Spleen (tissue), 11 donors: ENCODE results near the gene PNPLA6. TPM values are rescaled to one million over a fixed set of nuclear protein-coding genes. Genes with fewer than 3 reads are reported as not detected.
"Not testable (repeated sequence)": the region's sequence is repeated elsewhere in the genome, so short reads cannot be mapped to it uniquely, and the experiment has no call there.

Experiments used
- DNase-seq: peaks from one replicate; pipeline ENCODE4 v3.0.0-alpha.2; 2020
- H3K27ac ChIP-seq, 8 donors: fragments of 200-600 bp; sonication (generic) in 7 of 8; 1 replicate in 4 of 8; 2 replicates in 4 of 8; pipeline versions ENCODE4 v1.5.0 to v1.8.0; 2016 to 2021; ENCODE audit warnings: inconsistent platforms in 4 of 8, mild to moderate bottlenecking in 4 of 8, moderate library complexity in 1 of 8
- H3K27me3 ChIP-seq, 7 donors: fragments of 200-600 bp; sonication (generic) in 6 of 7; replicated peaks in 1 of 7; 1 replicate in 4 of 7; 2 replicates in 3 of 7; pipeline versions ENCODE4 v1.5.0 to v1.8.0; 2016 to 2021; ENCODE audit warnings: inconsistent platforms in 3 of 7, mild to moderate bottlenecking in 1 of 7
- H3K36me3 ChIP-seq, 6 donors: fragments of 200-600 bp; sonication (generic) in 5 of 6; 1 replicate in 4 of 6; 2 replicates in 2 of 6; pipeline versions ENCODE4 v1.5.0 to v1.8.0; 2016 to 2021; ENCODE audit warnings: inconsistent platforms in 2 of 6
- H3K4me1 ChIP-seq, 6 donors: fragments of 200-600 bp; sonication (generic) in 5 of 6; 1 replicate in 3 of 6; 2 replicates in 3 of 6; pipeline versions ENCODE4 v1.5.0 to v1.8.0; 2016 to 2021; ENCODE audit warnings: inconsistent platforms in 3 of 6
- H3K4me3 ChIP-seq, 8 donors: fragments of 200-600 bp; sonication (generic) in 7 of 8; 1 replicate in 4 of 8; 2 replicates in 4 of 8; pipeline versions ENCODE4 v1.5.0 to v1.8.0; 2016 to 2021; ENCODE audit warnings: inconsistent platforms in 4 of 8, mild to moderate bottlenecking in 4 of 8, moderate library complexity in 2 of 8
- H3K9me3 ChIP-seq, 8 donors: fragments of 200-600 bp; sonication (generic) in 7 of 8; 1 replicate in 4 of 8; 2 replicates in 4 of 8; pipeline versions ENCODE4 v1.5.0 to v1.8.0; 2016 to 2021; ENCODE audit warnings: inconsistent platforms in 4 of 8
- CTCF ChIP-seq, 11 experiments: fragments of 200-600 bp in 7 of 11; fragments of 450-650 bp in 4 of 11; sonication (generic) in 4 of 11; IDR thresholded peaks in 8 of 11; conservative IDR thresholded peaks in 3 of 11; 1 replicate in 7 of 11; 2 replicates in 4 of 11; pipeline versions ENCODE4 v1.4.0 to v1.8.0; 2016 to 2021; ENCODE audit warnings: antibody characterized with exemption in 11 of 11, inconsistent platforms in 4 of 11, mild to moderate bottlenecking in 1 of 11
- POLR2A ChIP-seq, 3 donors: fragments of 450-650 bp; IDR thresholded peaks; one replicate each; pipeline ENCODE4 v1.5.1; 2017; ENCODE audit warnings: antibody characterized with exemption in 3 of 3, mild to moderate bottlenecking in 1 of 3
- POLR2AphosphoS5 ChIP-seq, 3 donors: sonication (generic); formaldehyde crosslinking; IDR thresholded peaks; one replicate each; pipeline ENCODE4 v1.5.1; 2017; ENCODE audit warnings: antibody characterized with exemption in 3 of 3
- WGBS, 5 donors: extraction: QIAGEN DNeasy Blood & Tissue Kit in 3 of 5; methylation state at CpG; one replicate each; pipeline versions ENCODE4 v1.1.5 to v1.1.7; 2013 to 2018; 5-methylcytosine and 5-hydroxymethylcytosine counted together
- intact Hi-C: fragments of 100-400 bp; cut with DNase I; formaldehyde crosslinking; loops from one replicate; pipeline ENCODE4 v1.15.0; 2023; ENCODE audit warnings: low total_unique reads
- polyA plus RNA-seq, 3 donors: library from polyadenylated mRNA; stranded (reverse); fragments of 200-250 nt; gene quantifications; one replicate each; pipeline ENCODE4 v1.2.1, GENCODE V29; 2013
- total RNA-seq, 7 donors: library from RNA; depleted of rRNA in 3 of 7; stranded (reverse); fragments of >200 nt in 3 of 7; fragmentation: NEBNext Ultra II Directional in 4 of 7; extraction: Animal tissue kit (Norgen Biotek cat#: 25700) in 4 of 7; gene quantifications; one replicate each; pipeline versions ENCODE4 v1.1.0 to v1.2.1, GENCODE V29; 2016 to 2021
- donor health status: healthy with polysubstance abuse.
- donor health status: DM: no; HTN: no; CAD: no; lungs with moderate emphysema.
- donor health status: DM: no; HTN: no; CAD: no.
- donor health status: Bipolar disorder and iron deficiency.
- donor health status: healthy.
- donor health status: DM: no; HTN: no; CAD: no.
- donor health status: DM: yes; HTN: yes; CAD: no.

PNPLA6 gene
- total and polyA plus RNA-seq, 10 donors: 51.0 to 225 (median 146) TPM

- H3K27ac ChIP-seq: peak overlapping the region; percentile 80 to 93 (median 88)
- TF ChIP-seq CTCF (IDR thresholded peaks at IDR 0.05 in 8 of 11, conservative IDR thresholded peaks at IDR 0.05 in 3 of 11): no peak
- no peak for TF ChIP-seq POLR2A (IDR thresholded peaks at IDR 0.05)
- no peak for TF ChIP-seq POLR2AphosphoS5 (IDR thresholded peaks at IDR 0.05)
- H3K9me3 ChIP-seq: no peaks in the 10 kb centered on the region
- peaks cover 13 to 58% (median 40%) of the 10 kb centered on the region in 6 donors for H3K4me1 ChIP-seq
- H3K36me3 ChIP-seq: peaks cover 0 to 67% (median 36%) of the 10 kb centered on the region in 6 donors
- H3K27me3 ChIP-seq: no peaks in the 10 kb centered on the region
- 0 to 1% (median 1%) methylated on average over 11 to 27 of the region's 27 CpGs for WGBS, 5 donors
- peak overlapping the region; percentile 71 to 93 (median 86) for H3K4me3 ChIP-seq
- intact Hi-C loops: no loop called here
- DNase-seq: no peak
Observed at GRCh38 chr19:7534531-7535046, 928 bp upstream of the PNPLA6 start.

- Histone ChIP-seq H3K27ac (peak overlapping the region; percentile 80 to 93 (median 88)), H3K36me3 (peaks cover 0 to 67% (median 41%) of the 10 kb centered on the region in 6 donors), H3K9me3 (no peaks in the 10 kb centered on the region), H3K4me1 (peaks cover 13 to 58% (median 42%) of the 10 kb centered on the region in 6 donors), H3K4me3 (peak overlapping the region; percentile 71 to 93 (median 86)), H3K27me3 (no peaks in the 10 kb centered on the region)
- TF ChIP-seq CTCF (IDR thresholded peaks at IDR 0.05 in 8 of 11, conservative IDR thresholded peaks at IDR 0.05 in 3 of 11): no peak
- TF ChIP-seq POLR2A (IDR thresholded peaks at IDR 0.05): no peak
- no peak for TF ChIP-seq POLR2AphosphoS5 (IDR thresholded peaks at IDR 0.05)
- DNase-seq: no peak
- WGBS, 5 donors: 13 to 17% (median 15%) methylated on average over 29 to 30 of the region's 30 CpGs
- intact Hi-C loops: no loop called here
Observed at GRCh38 chr19:7535998-7536695, 630 bp downstream of the PNPLA6 start.

- H3K4me3 ChIP-seq, DNase-seq, H3K27ac ChIP-seq, intact Hi-C loops, H3K27me3 ChIP-seq, H3K9me3 ChIP-seq: not testable (repeated sequence)
- 96 to 99% (median 98%) methylated on average over 5 of the region's 5 CpGs for WGBS, 5 donors
- Histone ChIP-seq H3K4me1 (peaks cover 7 to 57% (median 31%) of the 10 kb centered on the region in 6 donors), H3K36me3 (peaks cover 2 to 73% (median 65%) of the 10 kb centered on the region in 6 donors)
Observed at GRCh38 chr19:7538990-7539389, 3.5 kb downstream of the PNPLA6 start.

GRCh38 chr19:7539827-7540425, 4.4 kb downstream of the PNPLA6 start:
- no peak for DNase-seq
- no peak overlapping the region for H3K4me3 ChIP-seq
- peaks cover 7 to 57% (median 29%) of the 10 kb centered on the region in 6 donors for H3K4me1 ChIP-seq
- TF ChIP-seq POLR2A (IDR thresholded peaks at IDR 0.05) (no peak), POLR2AphosphoS5 (IDR thresholded peaks at IDR 0.05) (peak in 1 of 3 donors; percentile 38), CTCF (IDR thresholded peaks at IDR 0.05 in 8 of 11, conservative IDR thresholded peaks at IDR 0.05 in 3 of 11) (no peak)
- peak overlapping the region in 1 of 8 donors; percentile 29 for H3K27ac ChIP-seq
- H3K9me3 ChIP-seq: no peaks in the 10 kb centered on the region
- H3K36me3 ChIP-seq: peaks cover 2 to 83% (median 71%) of the 10 kb centered on the region in 6 donors
- H3K27me3 ChIP-seq: no peaks in the 10 kb centered on the region
- WGBS, 5 donors: 89 to 97% (median 96%) methylated on average over 15 to 28 of the region's 28 CpGs
- intact Hi-C loops: no loop called here
